HT1080 (cell line): Measurements from ENCODE around the gene PTPRN2. TPM values are rescaled to one million over a fixed set of nuclear protein-coding genes. Genes with fewer than 3 reads are reported as not detected.

Experiments used
- DNase-seq: peaks from one replicate; pipeline ENCODE4 v3.0.0-alpha.2; 2015; ENCODE audit warnings: low read depth
- total RNA-seq: library from RNA; depleted of rRNA; stranded (reverse); fragments of >200 nt; shearing (Covaris generic); gene quantifications from 2 replicates; pipeline ENCODE4 v1.2.3, GENCODE V29; 2014

Gene PTPRN2
- total RNA-seq, 1 experiment from 2014 or later = 0.31 TPM

- DNase-seq = no peak
Observed at GRCh38 chr7:157590526-157590925, 997.1 kb downstream of the PTPRN2 start.

DNA sequence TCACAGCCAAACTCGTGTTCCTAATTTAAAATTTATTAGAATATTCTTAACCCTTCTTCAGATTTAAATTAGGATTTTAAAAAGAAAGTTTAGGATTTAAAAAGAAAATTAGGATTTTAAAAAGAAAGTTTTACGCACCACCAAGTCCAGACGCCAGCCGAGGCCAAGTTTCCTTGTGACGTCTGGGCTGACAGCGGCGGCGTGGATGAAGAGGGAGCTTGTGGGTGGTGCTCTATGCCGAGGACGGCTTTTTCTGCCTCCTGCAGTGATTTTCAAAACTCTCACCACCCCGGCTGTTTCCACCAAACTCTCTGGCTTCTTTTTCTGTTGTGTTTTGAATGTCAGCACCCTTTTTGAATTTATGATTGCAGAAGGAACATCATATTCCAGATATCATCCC, 997.9 kb downstream of the PTPRN2 start:
- no peak for DNase-seq

DNA sequence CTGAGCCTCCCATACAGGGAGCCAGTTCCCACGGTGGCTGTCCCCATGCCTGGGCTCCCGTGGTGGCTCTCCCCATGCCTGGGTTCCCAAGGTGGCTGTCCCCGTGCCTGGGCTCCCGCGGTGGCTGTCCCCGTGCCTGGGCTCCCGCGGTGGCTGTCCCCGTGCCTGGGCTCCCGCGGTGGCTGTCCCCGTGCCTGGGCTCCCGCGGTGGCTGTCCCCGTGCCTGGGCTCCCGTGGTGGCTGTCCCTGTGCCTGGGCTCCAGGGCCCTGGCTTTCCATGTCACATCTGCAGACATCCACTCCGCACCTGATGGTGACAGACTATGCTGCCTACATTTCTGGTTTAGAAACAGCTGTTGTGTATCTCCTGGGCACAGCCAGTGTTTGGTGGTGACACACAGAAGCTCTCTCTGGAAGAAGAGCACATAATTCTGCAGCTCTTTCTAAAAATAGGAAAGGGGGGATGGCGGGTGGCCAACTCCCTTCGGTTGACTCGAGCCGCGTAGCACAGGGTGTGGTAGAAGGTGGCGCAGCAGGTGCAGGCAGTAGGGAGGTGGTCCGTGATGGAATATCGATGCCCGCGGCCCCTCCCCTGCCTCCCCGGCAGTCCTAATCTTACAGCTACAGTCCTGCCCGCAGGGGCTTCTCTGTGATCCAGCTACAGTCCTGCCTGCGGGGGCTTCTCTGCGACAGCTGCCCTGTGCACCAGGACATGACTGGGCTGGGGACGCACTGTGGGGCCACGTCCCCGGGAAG, 999.6 kb downstream of the PTPRN2 start:
- DNase-seq = no peak

- DNase-seq = no peak
Observed at GRCh38 chr7:157587051-157587804, 1000.4 kb downstream of the PTPRN2 start.

DNA sequence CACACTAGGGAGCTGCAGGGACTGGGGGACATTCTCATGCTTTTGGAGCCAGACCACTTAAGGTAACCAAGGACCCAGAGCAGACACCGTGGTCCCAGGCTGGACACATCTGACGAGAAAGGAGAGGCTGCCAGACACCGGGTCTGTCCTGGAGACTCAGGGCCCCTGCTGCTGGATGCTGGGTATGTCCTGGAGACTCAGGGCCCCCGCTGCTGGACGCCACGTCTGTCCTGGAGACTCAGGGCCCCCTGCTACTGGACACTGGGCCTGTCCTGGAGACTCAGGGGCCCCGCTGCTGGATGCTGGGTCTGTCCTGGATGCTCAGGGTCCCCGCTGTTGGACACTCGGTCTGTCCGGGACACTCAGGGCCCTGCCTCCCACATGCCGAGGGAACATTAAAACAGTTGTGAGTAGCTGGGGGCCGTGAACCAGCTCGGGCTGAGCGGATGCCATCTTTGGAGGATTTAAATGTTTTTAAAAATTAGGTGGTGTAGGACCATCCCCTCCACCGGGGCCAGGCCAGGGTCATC, 1001.1 kb downstream of the PTPRN2 start:
- no peak for DNase-seq

- DNase-seq = no peak
Observed at GRCh38 chr7:157585113-157585861, 1002.3 kb downstream of the PTPRN2 start.

DNA sequence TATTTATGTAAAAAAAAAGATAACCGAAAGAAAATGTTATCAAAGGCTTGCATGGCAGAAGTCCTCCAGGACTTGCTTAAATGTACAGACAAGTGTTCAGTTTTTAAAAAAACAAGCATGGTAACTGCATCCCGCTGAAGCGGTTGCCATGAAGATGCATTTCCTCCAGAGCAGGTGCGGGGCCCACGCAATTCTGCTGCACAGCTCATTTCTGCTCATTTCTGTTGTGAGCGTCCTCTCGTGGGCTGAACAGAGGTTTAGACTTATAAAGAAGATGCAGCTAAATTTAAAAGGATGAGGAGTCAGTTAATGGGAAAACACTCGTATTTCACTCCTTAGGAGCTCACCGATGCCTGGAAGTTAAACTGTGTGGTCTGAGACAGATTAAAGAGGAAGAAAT, 1003.2 kb downstream of the PTPRN2 start:
- DNase-seq = no peak

GRCh38 chr7:157581740-157582139, 1005.9 kb downstream of the PTPRN2 start:
- no peak for DNase-seq

- DNase-seq = no peak
Observed at GRCh38 chr7:157580324-157580723, 1007.3 kb downstream of the PTPRN2 start.

DNA sequence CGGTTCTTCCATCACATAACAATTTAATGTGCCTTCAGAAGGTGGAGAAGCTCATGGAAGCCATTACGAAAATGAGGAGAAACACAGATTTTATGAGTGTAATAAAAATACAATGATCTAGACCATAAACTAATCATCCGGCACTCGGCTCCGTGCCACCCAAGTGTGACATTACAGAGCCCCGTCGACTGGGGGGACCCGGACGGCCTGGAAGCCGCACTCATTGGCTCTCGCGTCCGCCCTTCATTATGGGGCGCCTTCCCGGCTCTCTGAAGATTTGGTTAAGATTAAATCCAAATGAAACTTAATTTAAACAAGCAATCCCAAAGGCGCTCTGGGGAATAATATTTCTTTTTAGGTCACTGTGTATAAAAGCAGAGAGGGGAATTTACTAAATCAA, 1008.2 kb downstream of the PTPRN2 start:
- DNase-seq = no peak

- no peak for DNase-seq
Observed at GRCh38 chr7:157577796-157578339, 1009.8 kb downstream of the PTPRN2 start.

DNA sequence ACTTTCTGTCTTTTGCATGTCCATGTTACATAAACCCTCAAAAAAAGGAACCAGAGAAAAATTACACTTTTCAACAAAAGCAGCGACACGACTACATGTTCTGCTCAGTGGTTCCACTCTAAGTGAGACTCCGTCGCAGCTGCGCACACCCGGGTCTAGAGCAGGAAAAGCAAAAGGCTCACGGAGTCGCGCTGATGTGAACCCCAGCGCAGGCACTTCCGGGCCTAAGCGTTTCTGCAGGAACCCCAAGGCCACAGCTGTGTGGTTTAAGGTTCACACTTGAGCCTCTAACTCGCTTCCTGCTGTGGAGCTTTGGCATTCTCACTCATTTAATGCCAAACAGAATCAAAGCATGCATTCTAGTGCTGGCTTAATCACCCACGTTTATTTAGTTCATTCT, 1010.6 kb downstream of the PTPRN2 start:
- DNase-seq = no peak

- DNase-seq = no peak
Observed at GRCh38 chr7:157576415-157576814, 1011.2 kb downstream of the PTPRN2 start.

DNA sequence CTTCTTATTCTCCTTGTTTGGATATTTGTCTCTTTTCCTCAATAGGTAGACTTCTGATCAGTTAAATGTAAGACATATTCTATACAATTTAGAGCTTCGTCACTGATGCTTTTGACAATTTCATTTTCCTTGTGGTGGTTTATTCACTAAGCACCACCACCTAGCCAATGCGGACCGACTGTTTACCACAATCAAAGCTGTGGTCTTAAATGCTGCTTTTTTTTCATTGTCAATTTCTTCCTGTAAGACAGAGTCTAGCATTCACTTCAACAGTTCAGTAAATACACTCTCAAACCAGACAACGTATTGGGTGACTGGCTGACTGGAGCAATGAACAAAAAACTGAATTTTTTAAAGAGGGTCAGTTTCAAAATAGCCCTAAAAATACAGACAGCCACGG, 1011.8 kb downstream of the PTPRN2 start:
- no peak for DNase-seq

- no peak for DNase-seq
Observed at GRCh38 chr7:157574914-157575586, 1012.6 kb downstream of the PTPRN2 start.

DNA sequence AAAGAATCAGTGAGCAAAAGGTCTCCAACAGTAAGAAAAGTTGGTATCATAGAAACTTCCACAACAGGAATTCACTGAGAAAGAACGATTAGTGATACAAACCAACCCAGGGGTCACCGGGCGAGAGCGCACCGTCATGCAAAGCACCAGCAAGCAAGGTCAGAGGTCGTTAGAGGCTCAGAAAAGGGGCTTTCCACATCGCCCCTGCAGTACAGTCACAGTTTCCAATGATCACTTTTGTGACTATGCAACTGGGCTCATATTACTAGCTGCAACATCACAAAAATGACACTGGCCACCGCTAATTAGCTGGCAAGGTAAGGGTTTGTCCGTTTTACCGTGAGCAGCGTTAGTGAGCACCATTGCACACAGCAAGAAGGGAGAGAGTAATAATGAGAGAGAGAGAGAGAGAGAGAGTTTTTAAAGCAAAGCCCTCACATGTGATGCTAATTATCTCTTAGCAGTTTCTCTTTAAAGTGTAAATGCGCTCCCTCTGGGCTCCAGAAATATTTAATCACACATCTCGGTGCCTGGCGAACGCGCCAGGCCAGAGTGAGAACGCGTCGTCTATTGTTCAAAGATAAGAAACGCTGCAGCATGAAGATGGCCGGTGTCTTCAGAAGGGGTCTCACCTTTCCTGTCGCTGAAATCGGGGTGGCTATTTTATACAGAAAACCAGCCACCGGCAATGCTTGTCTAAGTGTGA, 1013.4 kb downstream of the PTPRN2 start:
- no peak for DNase-seq

GRCh38 chr7:157573244-157573643, 1014.4 kb downstream of the PTPRN2 start:
- DNase-seq = no peak

DNA sequence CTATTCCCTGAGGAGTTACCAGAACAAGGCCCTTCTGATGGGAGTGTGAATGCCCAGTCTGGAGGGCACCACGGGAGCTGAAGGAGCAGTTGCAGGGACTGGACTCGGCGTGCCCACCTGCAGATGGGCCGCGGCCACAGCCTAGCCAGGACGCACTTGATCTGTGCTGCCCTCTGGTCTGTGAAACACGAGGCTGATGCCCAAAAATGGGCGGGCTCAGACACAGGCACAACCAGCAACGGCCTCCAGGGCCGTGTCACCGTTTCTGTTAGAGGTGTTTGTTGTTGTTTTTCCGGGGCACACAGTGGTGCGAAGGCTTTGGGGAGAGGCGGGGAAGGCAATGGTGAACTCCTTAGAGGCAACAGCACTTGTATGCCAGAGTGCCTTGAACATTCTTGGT, 1015.0 kb downstream of the PTPRN2 start:
- no peak for DNase-seq

DNA sequence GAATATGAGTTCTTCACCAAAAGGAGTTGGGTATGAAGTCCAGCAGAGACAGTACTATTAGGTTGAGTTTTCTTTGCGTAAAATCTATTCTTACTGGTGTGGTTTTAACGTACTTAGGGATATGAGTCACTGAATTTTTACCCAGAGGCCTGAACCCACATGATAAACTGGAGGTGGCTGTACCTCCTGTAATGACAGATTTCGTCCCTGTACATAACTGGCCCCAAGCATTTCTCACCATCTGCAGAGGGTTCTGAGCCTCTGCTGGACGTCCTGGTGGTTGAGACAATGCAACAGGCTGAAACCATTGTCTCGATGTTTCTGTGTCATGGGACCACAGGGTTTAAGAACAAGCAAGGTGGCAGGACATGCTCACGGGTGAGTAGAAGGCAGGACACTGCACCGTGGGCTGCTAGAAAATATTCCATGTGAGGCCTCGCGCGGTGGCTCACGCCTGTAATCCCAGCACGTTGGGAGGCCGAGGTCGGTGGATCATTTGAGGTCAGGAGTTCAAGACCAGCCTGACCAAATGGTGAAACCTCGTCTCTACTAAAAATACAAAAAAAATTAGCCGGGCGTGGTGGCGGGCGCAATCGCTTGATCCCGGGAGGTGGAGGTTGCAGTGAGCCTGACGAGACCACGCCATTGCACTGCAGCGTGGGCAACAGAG, 1017.0 kb downstream of the PTPRN2 start:
- DNase-seq = peak; percentile 59

DNA sequence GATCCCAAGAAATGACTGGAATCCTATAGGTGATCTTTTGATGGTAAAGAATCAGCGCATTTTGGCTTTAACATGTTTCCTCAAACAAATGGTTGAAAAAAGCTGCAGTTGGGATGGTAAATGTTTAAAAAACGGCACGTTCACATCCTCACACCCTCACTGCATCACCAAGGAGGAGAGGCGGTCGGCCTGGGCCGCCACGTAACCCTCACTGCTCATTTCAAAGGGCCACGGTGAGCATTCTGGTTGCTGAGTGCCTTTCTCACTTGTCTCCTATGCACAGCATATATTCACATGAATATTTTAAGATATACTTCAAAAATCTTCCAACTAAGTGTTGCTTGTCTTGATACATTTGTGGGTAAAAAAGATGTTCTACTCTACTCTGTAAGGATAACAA, 1017.7 kb downstream of the PTPRN2 start:
- DNase-seq = no peak
